CD4-positive, alpha-beta memory T cell (primary cell): ENCODE measurements around the gene A2ML1. TPM values are rescaled to one million over a fixed set of nuclear protein-coding genes. Genes with fewer than 3 reads are reported as not detected.

Experiments used
- CTCF ChIA-PET: fragments of 350-600 bp; sonication (Branson Sonifier 250); formaldehyde crosslinking; loops from one replicate; lab custom pipeline; 2021; ENCODE audit warnings: inconsistent platforms; ENCODE audit not compliant: partially characterized antibody; lab: Charles Lee
- POLR2A ChIA-PET: fragments of 350-600 bp; sonication (Branson Sonifier 250); formaldehyde crosslinking; loops from one replicate; lab custom pipeline; 2021; ENCODE audit not compliant: partially characterized antibody; lab: Charles Lee
- DNase-seq, 5 donors: peaks; one replicate each; pipeline versions ENCODE4 v3.0.0 to v3.0.0-alpha.2; 2020 to 2022; ENCODE audit warnings: mixed read lengths in 1 of 5
- H3K27ac ChIP-seq: one replicate; pipeline ENCODE4 v1.7.0; 2013; ENCODE audit warnings: low read depth, low read length
- H3K27me3 ChIP-seq: 2 replicates; pipeline ENCODE4 v1.7.0; 2013; ENCODE audit warnings: mild to moderate bottlenecking, low read length, moderate library complexity; ENCODE audit not compliant: insufficient read depth
- H3K36me3 ChIP-seq: 2 replicates; pipeline ENCODE4 v1.7.0; 2013; ENCODE audit warnings: mild to moderate bottlenecking, low read length, moderate library complexity; ENCODE audit not compliant: insufficient read depth
- H3K4me1 ChIP-seq: 2 replicates; pipeline ENCODE4 v1.7.0; 2013; ENCODE audit warnings: mild to moderate bottlenecking, low read length, moderate library complexity; ENCODE audit not compliant: insufficient read depth
- H3K4me3 ChIP-seq, 2 donors: one replicate each; pipeline ENCODE4 v1.7.0; 2013; ENCODE audit warnings: low read length in 2 of 2, mild to moderate bottlenecking in 1 of 2
- H3K9me3 ChIP-seq, 2 donors: one replicate each; pipeline ENCODE4 v1.7.0; 2013; ENCODE audit warnings: low read length in 2 of 2, control low read depth in 1 of 2; ENCODE audit not compliant: control insufficient read depth in 1 of 2
- H3K27ac Mint-ChIP-seq, 7 donors: one replicate each; pipeline ENCODE4 v1.8.0; 2020 to 2021; ENCODE audit warnings: mixed read lengths in 7 of 7, mild to moderate bottlenecking in 6 of 7, inconsistent platforms in 3 of 7, moderate library complexity in 3 of 7
- H3K27me3 Mint-ChIP-seq, 2 donors: one replicate each; pipeline ENCODE4 v1.8.0; 2020 to 2021; ENCODE audit warnings: mixed read lengths in 2 of 2
- H3K36me3 Mint-ChIP-seq, 2 donors: one replicate each; pipeline ENCODE4 v1.8.0; 2020 to 2021; ENCODE audit warnings: mixed read lengths in 2 of 2, inconsistent platforms in 1 of 2, mild to moderate bottlenecking in 1 of 2
- H3K4me1 Mint-ChIP-seq, 4 donors: one replicate each; pipeline ENCODE4 v1.8.0; 2020 to 2021; ENCODE audit warnings: mixed read lengths in 4 of 4, mild to moderate bottlenecking in 1 of 4
- H3K4me3 Mint-ChIP-seq, 8 donors: one replicate each; pipeline ENCODE4 v1.8.0; 2020 to 2021; ENCODE audit warnings: mixed read lengths in 8 of 8, mild to moderate bottlenecking in 7 of 8, moderate library complexity in 6 of 8, inconsistent platforms in 3 of 8
- H3K9me3 Mint-ChIP-seq, 8 donors: one replicate each; pipeline ENCODE4 v1.8.0; 2020 to 2021; ENCODE audit warnings: mixed read lengths in 8 of 8, mild to moderate bottlenecking in 5 of 8, inconsistent platforms in 3 of 8, moderate library complexity in 1 of 8
- intact Hi-C: fragments of 100-400 bp; cut with micrococcal nuclease; formaldehyde crosslinking; loops from one replicate; pipeline ENCODE4 v1.15.1; 2023
- polyA plus RNA-seq, 2 donors: library from polyadenylated mRNA; unstranded; fragments of 300-500 nt; fragmentation: Illumina TruSeq; gene quantifications; one replicate each; pipeline ENCODE4 v1.2.3, GENCODE V29; 2021
- total RNA-seq, 2 experiments: library from RNA; stranded (reverse); gene quantifications; one replicate each; pipeline ENCODE4 v1.2.3, GENCODE V29; 2021

The A2ML1 gene
- total and polyA plus RNA-seq, 4 experiments from 2014 or later, result not detected

DNA sequence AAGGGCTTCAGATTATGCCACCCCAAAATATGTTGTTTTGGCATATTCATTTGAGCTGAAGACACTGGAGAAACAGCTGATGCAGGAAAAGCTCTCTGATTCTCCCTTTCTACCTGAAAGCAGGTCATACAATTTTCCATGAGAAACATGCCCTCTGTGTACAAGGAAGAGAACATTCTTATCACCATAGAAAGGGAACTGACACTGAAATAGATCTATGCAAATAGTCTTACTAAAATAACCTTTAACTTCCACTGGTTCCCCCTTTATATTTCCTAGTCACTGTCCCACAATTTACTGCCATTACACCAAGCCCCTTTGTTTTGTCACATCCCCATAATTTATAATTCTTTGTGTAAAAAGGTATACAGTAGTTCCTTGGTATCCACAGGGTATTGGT, 82.2 kb downstream of the A2ML1 start:
- intact Hi-C loops, result no loop called here
- POLR2A ChIA-PET, result no interaction called here
- Histone ChIP-seq H3K27ac (no peak overlapping the region), H3K27me3 (no peaks in the 10 kb centered on the region), H3K4me1 (no peaks in the 10 kb centered on the region), H3K4me3 (no peak overlapping the region), H3K36me3 (no peaks in the 10 kb centered on the region), H3K9me3 (no peaks in the 10 kb centered on the region)
- Mint-ChIP-seq H3K4me1 (peaks cover 0 to 3% (median 0%) of the 10 kb centered on the region in 4 donors), H3K9me3 (no peaks in the 10 kb centered on the region), H3K36me3 (no peaks in the 10 kb centered on the region), H3K4me3 (no peak overlapping the region), H3K27ac (no peak overlapping the region), H3K27me3 (peaks cover 0 to 6% of the 10 kb centered on the region in 2 donors)
- CTCF ChIA-PET, result interaction anchor here (1.0 to 3.5 kb wide), 2 partner anchors 10 to 14 kb away, joined by 3 to 14 read pairs; no protein-coding TSS in a partner anchor
- no peak for DNase-seq

DNA sequence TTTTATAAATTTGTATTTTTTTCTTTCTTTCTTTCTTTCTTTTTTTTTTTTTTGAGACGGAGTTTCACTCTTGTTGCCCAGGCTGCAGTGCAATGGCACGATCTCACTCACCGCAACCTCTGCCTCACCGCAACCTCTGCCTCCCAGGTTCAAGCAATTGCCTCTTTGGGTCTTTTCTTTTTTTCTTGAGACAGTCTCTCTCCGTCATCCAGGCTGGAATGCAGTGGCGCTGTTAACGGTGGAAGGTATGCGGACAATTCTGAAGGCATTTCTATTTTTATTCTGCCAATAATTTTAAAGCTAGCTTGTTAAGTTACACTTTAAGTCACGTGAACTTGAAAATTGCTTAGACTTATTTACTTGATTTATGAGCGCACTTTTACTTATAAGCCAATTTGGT, 83.1 kb downstream of the A2ML1 start:
- no peaks in the 10 kb centered on the region for H3K27me3 ChIP-seq
- no peak for DNase-seq
- H3K27ac ChIP-seq, result no peak overlapping the region
- H3K4me3 Mint-ChIP-seq, result no peak overlapping the region
- H3K9me3 ChIP-seq, result no peaks in the 10 kb centered on the region
- ChIA-PET POLR2A (no interaction called here), CTCF (interaction anchor here (3.5 kb wide), 1 partner anchor 15 kb away, joined by 14 read pairs; no protein-coding TSS in a partner anchor)
- no peaks in the 10 kb centered on the region for H3K36me3 ChIP-seq
- peaks cover 0 to 3% (median 0%) of the 10 kb centered on the region in 4 donors for H3K4me1 Mint-ChIP-seq
- H3K9me3 Mint-ChIP-seq, result no peaks in the 10 kb centered on the region
- H3K4me1 ChIP-seq, result no peaks in the 10 kb centered on the region
- H3K4me3 ChIP-seq, result no peak overlapping the region
- peaks cover 0 to 6% of the 10 kb centered on the region in 2 donors for H3K27me3 Mint-ChIP-seq
- intact Hi-C loops, result no loop called here
- no peaks in the 10 kb centered on the region for H3K36me3 Mint-ChIP-seq
- H3K27ac Mint-ChIP-seq, result no peak overlapping the region

DNA sequence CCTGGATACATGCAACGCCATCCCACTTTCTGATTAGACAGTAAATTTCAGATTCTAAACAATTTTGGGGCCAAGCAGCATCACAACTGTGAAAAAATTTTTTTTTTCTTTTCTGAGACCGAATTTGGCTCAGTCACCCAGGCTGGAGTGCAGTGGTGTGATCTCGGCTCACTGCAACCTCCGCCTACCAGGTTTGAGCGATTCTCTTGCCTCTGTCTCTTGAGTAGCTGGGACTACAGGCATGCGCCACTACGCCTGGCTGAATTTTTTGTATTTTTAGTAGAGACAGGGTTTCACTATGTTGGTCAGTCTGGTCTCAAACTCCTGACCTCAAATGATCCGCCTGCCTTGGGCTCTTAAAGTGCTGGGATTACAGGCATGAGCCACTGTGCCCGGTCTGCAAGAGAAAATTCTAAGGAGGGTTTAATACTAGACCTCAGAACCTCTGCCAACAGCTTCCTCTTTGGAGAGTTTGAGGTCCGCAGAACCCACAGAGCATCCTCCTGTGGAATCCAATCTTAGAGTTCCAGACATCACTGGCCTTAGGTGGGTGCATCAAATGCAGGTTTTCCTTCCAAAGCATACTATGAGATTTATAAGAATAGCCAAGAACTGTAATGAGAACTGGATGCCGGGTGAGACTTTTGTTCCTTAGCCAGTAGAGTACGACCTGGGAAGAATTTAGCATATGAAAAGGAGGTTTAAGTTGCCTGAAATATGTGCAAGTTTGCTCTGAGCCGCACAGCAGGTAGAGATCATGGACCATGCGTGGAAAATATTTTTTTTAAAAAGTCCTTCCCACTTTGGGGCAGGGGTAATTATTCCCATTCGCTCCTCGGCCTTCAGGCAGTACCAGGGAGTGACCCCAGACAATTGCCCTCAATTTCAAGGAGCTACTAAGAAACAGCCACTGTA, 84.1 kb downstream of the A2ML1 start:
- ChIA-PET CTCF (interaction anchor here (3.5 kb wide), 1 partner anchor 16 kb away, joined by 14 read pairs; no protein-coding TSS in a partner anchor), POLR2A (no interaction called here)
- no peaks in the 10 kb centered on the region for H3K36me3 ChIP-seq
- Mint-ChIP-seq H3K27ac (no peak overlapping the region), H3K27me3 (peaks cover 0 to 6% of the 10 kb centered on the region in 2 donors), H3K9me3 (no peaks in the 10 kb centered on the region), H3K36me3 (no peaks in the 10 kb centered on the region), H3K4me3 (no peak overlapping the region), H3K4me1 (peaks cover 0 to 3% (median 0%) of the 10 kb centered on the region in 4 donors)
- no peak for DNase-seq
- intact Hi-C loops, result no loop called here
- no peak overlapping the region for H3K4me3 ChIP-seq
- no peak overlapping the region for H3K27ac ChIP-seq
- no peaks in the 10 kb centered on the region for H3K27me3 ChIP-seq
- no peaks in the 10 kb centered on the region for H3K4me1 ChIP-seq
- no peaks in the 10 kb centered on the region for H3K9me3 ChIP-seq

DNA sequence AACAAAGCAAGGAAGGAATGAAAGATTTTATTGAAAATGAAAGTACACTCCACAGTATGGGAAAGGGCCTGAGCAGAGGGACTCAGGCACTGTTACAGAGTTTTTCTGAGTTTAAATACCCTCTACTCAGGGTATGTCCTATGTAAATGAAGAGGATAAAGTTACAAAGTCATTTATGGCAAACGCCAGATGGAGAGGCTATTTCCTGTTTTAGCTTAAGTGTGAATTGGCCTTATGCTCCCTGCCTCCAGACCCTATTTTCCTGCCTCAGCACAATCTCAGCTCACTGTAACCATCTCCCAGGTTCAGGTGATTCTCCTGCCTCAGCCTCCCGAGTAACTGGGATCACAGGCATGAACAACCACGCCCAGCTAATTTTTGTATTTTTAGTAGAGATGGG, 85.1 kb downstream of the A2ML1 start:
- Mint-ChIP-seq H3K36me3 (no peaks in the 10 kb centered on the region), H3K27me3 (peaks cover 0 to 6% of the 10 kb centered on the region in 2 donors)
- POLR2A ChIA-PET, result no interaction called here

DNA sequence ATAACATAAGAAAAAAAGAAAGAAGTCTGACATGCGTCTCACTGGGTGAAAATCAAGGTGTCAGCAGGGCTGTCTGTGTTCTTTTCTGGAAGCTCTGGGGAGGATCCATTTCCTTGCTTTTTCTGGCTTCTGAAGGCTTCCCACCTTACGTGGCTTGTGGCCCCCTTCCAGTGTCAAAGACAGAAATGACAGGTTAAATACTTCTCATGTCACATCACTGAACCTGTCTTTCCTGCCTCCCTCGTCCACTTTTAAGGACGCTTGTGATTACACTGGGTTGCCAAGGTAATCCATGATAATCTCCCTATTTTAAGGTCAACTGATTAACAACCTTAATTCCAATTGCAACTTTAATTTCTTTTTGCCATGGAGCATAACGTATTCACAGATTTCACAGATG, 87.3 kb downstream of the A2ML1 start:
- intact Hi-C loops, result no loop called here
- no peaks in the 10 kb centered on the region for H3K27me3 Mint-ChIP-seq
- Histone ChIP-seq H3K27ac (no peak overlapping the region), H3K4me1 (peaks cover 12% of the 10 kb centered on the region), H3K27me3 (no peaks in the 10 kb centered on the region), H3K4me3 (no peak overlapping the region), H3K36me3 (no peaks in the 10 kb centered on the region), H3K9me3 (no peaks in the 10 kb centered on the region)
- POLR2A ChIA-PET, result interaction anchor here (0.9 kb wide), 1 partner anchor 40 kb away, joined by 3 read pairs; the partner anchor contains the start of gene M6PR
- H3K9me3 Mint-ChIP-seq, result no peaks in the 10 kb centered on the region
- DNase-seq, result no peak
- peaks cover 10 to 17% (median 14%) of the 10 kb centered on the region in 4 donors for H3K4me1 Mint-ChIP-seq
- H3K27ac Mint-ChIP-seq, result no peak overlapping the region
- H3K4me3 Mint-ChIP-seq, result no peak overlapping the region
- peaks cover 0 to 1% of the 10 kb centered on the region in 2 donors for H3K36me3 Mint-ChIP-seq
- CTCF ChIA-PET, result interaction anchor here (0.6 to 2.3 kb wide), 4 partner anchors 20 to 366 kb away, joined by 3 to 12 read pairs (median 4); partner anchors contain the start of gene M6PR

More for the DNA sequence above, 85.1 kb downstream of the A2ML1 start:
- CTCF ChIA-PET, result interaction anchor here (1.4 to 3.5 kb wide), 2 partner anchors 17 kb away, joined by 6 to 14 read pairs; no protein-coding TSS in a partner anchor
- Histone ChIP-seq H3K27me3 (no peaks in the 10 kb centered on the region), H3K9me3 (no peaks in the 10 kb centered on the region), H3K27ac (no peak overlapping the region), H3K36me3 (no peaks in the 10 kb centered on the region), H3K4me1 (no peaks in the 10 kb centered on the region), H3K4me3 (no peak overlapping the region)
- H3K4me1 Mint-ChIP-seq, result peaks cover 0 to 3% (median 0%) of the 10 kb centered on the region in 4 donors
- no peaks in the 10 kb centered on the region for H3K9me3 Mint-ChIP-seq
- no peak for DNase-seq
- H3K27ac Mint-ChIP-seq, result no peak overlapping the region
- intact Hi-C loops, result no loop called here
- H3K4me3 Mint-ChIP-seq, result no peak overlapping the region

DNA sequence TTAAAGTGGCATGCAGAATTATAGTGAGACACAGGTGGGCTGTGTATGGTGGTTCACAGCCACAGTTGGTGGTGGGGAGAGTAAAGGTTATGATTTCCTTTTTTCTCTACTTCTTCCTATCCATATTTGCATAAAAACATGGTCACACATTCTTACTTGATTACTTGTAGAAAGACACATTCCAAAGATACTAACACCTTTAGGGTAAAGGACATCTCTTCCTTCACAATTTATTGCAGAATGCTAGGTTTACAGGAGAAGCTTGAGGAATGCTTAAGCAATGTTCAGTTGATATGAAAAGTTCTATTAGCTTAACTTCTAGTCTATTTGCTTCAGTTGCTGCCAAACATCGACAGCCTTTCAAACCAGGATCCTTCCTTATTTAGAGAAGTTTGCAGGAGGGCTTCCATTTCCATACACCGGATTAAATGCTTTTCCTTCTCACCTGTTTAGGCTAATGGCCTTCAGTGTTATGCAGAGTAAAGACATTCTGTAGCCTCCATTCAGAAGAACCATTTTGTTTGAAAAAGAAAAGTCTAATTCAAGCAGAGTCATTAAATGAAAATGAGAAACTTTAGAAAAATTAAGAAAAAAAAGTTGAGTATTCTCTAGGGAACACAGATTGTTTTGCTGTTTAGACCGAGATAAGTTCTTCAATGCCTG, 89.3 kb downstream of the A2ML1 start:
- no peaks in the 10 kb centered on the region for H3K9me3 Mint-ChIP-seq
- no peaks in the 10 kb centered on the region for H3K27me3 Mint-ChIP-seq
- H3K4me1 ChIP-seq, result peaks cover 32% of the 10 kb centered on the region
- no peaks in the 10 kb centered on the region for H3K27me3 ChIP-seq
- peak overlapping the region in 2 of 7 donors; percentile 91 to 97 for H3K27ac Mint-ChIP-seq
- DNase-seq, result no peak
- H3K9me3 ChIP-seq, result no peaks in the 10 kb centered on the region
- peaks cover 0 to 1% of the 10 kb centered on the region in 2 donors for H3K36me3 Mint-ChIP-seq
- POLR2A ChIA-PET, result interaction anchor here (0.6 to 0.8 kb wide), 3 partner anchors 12 to 119 kb away, joined by 3 read pairs; no protein-coding TSS in a partner anchor
- intact Hi-C loops, result no loop called here
- no peaks in the 10 kb centered on the region for H3K36me3 ChIP-seq
- CTCF ChIA-PET, result interaction anchor here (0.9 to 7.3 kb wide), 8 partner anchors 21 to 367 kb away, joined by 3 to 38 read pairs (median 3); partner anchors contain the start of gene M6PR
- no peak overlapping the region for H3K4me3 ChIP-seq
- peaks cover 10 to 17% (median 14%) of the 10 kb centered on the region in 4 donors for H3K4me1 Mint-ChIP-seq
- no peak overlapping the region for H3K27ac ChIP-seq
- no peak overlapping the region for H3K4me3 Mint-ChIP-seq
